ENCODE measurements around the gene GNAZ.

GNAZ gene

GRCh38 chr22:23083315-23084021 is 13.1 kb downstream of the GNAZ start:
- no peak for TF ChIP-seq CTCF (conservative IDR thresholded peaks at IDR 0.05)
- no peak overlapping the region for H3K27ac ChIP-seq

GRCh38 chr22:23084453-23085350 is 14.4 kb downstream of the GNAZ start:
- no peak for TF ChIP-seq CTCF (conservative IDR thresholded peaks at IDR 0.05)
- no peak overlapping the region for H3K27ac ChIP-seq

- no peak for TF ChIP-seq CTCF (conservative IDR thresholded peaks at IDR 0.05)
- no peak overlapping the region for H3K27ac ChIP-seq
Observed at GRCh38 chr22:23085351-23085671, 15.0 kb downstream of the GNAZ start.

DNA sequence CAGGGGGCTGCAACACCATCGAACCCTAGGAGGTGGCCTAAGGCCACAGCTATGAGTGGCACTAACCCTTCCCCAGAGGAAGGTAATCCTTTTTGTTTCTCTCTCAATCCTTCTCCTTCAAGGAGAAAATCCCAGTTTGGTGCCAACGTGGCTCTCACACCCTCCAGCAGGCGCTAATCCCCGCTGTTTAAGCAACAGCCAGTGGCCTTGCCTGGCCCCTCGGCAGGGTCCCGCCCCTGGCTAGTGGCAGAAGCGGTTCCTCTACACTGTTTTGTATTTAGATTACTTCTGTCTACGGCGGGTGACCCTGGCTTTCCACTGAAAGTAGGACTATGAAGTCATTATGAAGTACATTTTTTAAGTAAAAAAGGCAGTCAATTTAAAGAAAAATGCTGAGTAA is 15.5 kb downstream of the GNAZ start:
- H3K27ac ChIP-seq = no peak overlapping the region
- no peak for TF ChIP-seq CTCF (conservative IDR thresholded peaks at IDR 0.05)

DNA sequence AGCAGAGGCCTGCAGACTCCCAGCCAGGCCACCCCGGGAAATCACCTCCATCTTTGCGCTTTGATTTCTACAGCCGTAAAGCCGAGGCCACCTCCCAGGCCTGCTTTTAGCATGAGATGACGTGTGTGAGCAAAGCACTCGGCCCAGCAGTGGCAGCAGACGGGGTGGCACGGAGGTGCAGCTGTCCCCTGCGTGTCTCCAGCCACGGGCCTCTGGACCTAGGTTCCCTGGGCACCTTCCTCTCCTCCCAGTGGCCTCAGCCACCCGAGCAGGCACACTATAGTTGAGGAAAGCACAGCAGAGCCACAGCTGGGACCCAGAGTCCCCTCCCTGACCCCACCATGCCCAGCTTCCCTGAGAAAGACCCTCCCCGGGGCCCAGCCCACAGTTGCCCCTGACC is 15.9 kb downstream of the GNAZ start:
- TF ChIP-seq CTCF (conservative IDR thresholded peaks at IDR 0.05) = no peak
- no peak overlapping the region for H3K27ac ChIP-seq

GRCh38 chr22:23086787-23087186 is 16.5 kb downstream of the GNAZ start:
- H3K27ac ChIP-seq = no peak overlapping the region
- no peak for TF ChIP-seq CTCF (conservative IDR thresholded peaks at IDR 0.05)

GRCh38 chr22:23088199-23088604 is 17.9 kb downstream of the GNAZ start:
- no peak overlapping the region for H3K27ac ChIP-seq

More at GRCh38 chr22:23088199-23088604, 17.9 kb downstream of the GNAZ start:
- TF ChIP-seq CTCF (conservative IDR thresholded peaks at IDR 0.05) = no peak
